Ishikawa (cell line): ENCODE measurements around the gene CPM.

Experiments used
- CEBPB ChIP-seq: IDR thresholded peaks from 2 replicates; pipeline ENCODE4 v1.6.1; 2012
- CREB1 ChIP-seq: IDR thresholded peaks from 2 replicates; pipeline ENCODE4 v1.6.1; 2012; ENCODE audit warnings: low read depth
- EGR1 ChIP-seq: IDR thresholded peaks from 2 replicates; pipeline ENCODE4 v1.6.1; 2012
- EP300 ChIP-seq: IDR thresholded peaks from 2 replicates; pipeline ENCODE4 v1.6.1; 2012; ENCODE audit warnings: borderline replicate concordance
- FOXM1 ChIP-seq: IDR thresholded peaks from 2 replicates; pipeline ENCODE4 v1.6.1; 2012; ENCODE audit warnings: low read depth, borderline replicate concordance
- MAX ChIP-seq: IDR thresholded peaks from 2 replicates; pipeline ENCODE4 v1.6.1; 2012
- NFIC ChIP-seq: IDR thresholded peaks from 2 replicates; pipeline ENCODE4 v1.6.1; 2012
- RAD21 ChIP-seq: IDR thresholded peaks from 2 replicates; pipeline ENCODE4 v1.6.1; 2012; ENCODE audit warnings: low read depth
- REST ChIP-seq: IDR thresholded peaks from 2 replicates; pipeline ENCODE4 v1.6.1; 2012; ENCODE audit warnings: low read depth, mild to moderate bottlenecking
- TAF1 ChIP-seq: IDR thresholded peaks from 2 replicates; pipeline ENCODE4 v1.6.1; 2012; ENCODE audit warnings: low read depth, mild to moderate bottlenecking
- TCF12 ChIP-seq: IDR thresholded peaks from 2 replicates; pipeline ENCODE4 v1.6.1; 2012; ENCODE audit warnings: low read depth
- TEAD4 ChIP-seq: IDR thresholded peaks from 2 replicates; pipeline ENCODE4 v1.6.1; 2012
- USF1 ChIP-seq: IDR thresholded peaks from 2 replicates; pipeline ENCODE4 v1.6.1; 2012
- YY1 ChIP-seq: IDR thresholded peaks from 2 replicates; pipeline ENCODE4 v1.6.1; 2012; ENCODE audit warnings: low read depth
- ZBTB7A ChIP-seq: IDR thresholded peaks from 2 replicates; pipeline ENCODE4 v1.6.1; 2012; ENCODE audit warnings: low read depth

CPM gene

GRCh38 chr12:68824131-68824530 lies 108.8 kb downstream of the CPM start:
- TF ChIP-seq TAF1 (no peak), USF1 (no peak), NFIC (no peak), TEAD4 (no peak), MAX (no peak), YY1 (no peak), CREB1 (no peak), CEBPB (no peak), TCF12 (no peak), REST (no peak), ZBTB7A (no peak), RAD21 (no peak), EP300 (no peak), FOXM1 (no peak), EGR1 (no peak)

GRCh38 chr12:68823696-68824095 lies 109.3 kb downstream of the CPM start:
- TF ChIP-seq ZBTB7A: no peak
- no peak for TF ChIP-seq REST
- TF ChIP-seq TCF12: no peak
- TF ChIP-seq MAX: no peak
- TF ChIP-seq CREB1: no peak
- no peak for TF ChIP-seq NFIC
- TF ChIP-seq CEBPB: no peak
- TF ChIP-seq FOXM1: no peak
- TF ChIP-seq USF1: no peak
- no peak for TF ChIP-seq EGR1
- no peak for TF ChIP-seq YY1
- no peak for TF ChIP-seq TEAD4
- no peak for TF ChIP-seq RAD21
- no peak for TF ChIP-seq TAF1
- no peak for TF ChIP-seq EP300

- TF ChIP-seq NFIC (no peak), MAX (no peak), EP300 (no peak), CEBPB (no peak), EGR1 (no peak), REST (no peak), RAD21 (no peak), TCF12 (no peak), CREB1 (no peak), ZBTB7A (no peak), USF1 (no peak), TAF1 (no peak)
Observed at GRCh38 chr12:68821357-68822188, 111.4 kb downstream of the CPM start.
